ENCODE results near the gene ADRM1. TPM values are rescaled to one million over a fixed set of nuclear protein-coding genes. Genes with fewer than 3 reads are reported as not detected.

ADRM1 gene
- total and polyA plus RNA-seq, 10 of the 15 experiments (the other 5 are each of a cell fraction or from before 2014, with no cell fraction given), result 3.4 to 213 (median 95.9) TPM

DNA sequence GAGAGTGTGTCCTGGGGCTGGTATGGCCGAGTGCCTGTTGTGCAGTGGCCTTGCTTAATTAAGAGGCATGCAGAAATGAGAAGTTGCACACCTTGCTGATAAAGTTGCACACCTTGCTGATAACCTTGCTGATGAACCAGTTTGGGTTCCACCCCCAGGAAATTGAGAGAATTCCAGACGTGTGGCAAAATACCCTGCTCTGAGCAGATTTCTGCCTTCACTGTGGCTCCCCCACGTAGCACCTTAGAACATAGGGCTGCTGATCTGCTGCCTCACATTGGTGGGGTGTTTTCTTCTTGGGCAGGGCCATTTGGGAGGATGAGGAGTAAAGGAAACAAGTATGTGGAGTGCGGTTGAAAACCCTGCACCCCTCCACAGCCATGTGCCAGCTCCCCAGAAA lies 22.5 kb upstream of the ADRM1 start (continued):
- TF ChIP-seq, protein P1, sequence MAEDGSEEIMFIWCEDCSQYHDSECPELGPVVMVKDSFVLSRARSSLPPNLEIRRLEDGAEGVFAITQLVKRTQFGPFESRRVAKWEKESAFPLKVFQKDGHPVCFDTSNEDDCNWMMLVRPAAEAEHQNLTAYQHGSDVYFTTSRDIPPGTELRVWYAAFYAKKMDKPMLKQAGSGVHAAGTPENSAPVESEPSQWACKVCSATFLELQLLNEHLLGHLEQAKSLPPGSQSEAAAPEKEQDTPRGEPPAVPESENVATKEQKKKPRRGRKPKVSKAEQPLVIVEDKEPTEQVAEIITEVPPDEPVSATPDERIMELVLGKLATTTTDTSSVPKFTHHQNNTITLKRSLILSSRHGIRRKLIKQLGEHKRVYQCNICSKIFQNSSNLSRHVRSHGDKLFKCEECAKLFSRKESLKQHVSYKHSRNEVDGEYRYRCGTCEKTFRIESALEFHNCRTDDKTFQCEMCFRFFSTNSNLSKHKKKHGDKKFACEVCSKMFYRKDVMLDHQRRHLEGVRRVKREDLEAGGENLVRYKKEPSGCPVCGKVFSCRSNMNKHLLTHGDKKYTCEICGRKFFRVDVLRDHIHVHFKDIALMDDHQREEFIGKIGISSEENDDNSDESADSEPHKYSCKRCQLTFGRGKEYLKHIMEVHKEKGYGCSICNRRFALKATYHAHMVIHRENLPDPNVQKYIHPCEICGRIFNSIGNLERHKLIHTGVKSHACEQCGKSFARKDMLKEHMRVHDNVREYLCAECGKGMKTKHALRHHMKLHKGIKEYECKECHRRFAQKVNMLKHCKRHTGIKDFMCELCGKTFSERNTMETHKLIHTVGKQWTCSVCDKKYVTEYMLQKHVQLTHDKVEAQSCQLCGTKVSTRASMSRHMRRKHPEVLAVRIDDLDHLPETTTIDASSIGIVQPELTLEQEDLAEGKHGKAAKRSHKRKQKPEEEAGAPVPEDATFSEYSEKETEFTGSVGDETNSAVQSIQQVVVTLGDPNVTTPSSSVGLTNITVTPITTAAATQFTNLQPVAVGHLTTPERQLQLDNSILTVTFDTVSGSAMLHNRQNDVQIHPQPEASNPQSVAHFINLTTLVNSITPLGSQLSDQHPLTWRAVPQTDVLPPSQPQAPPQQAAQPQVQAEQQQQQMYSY (CRISPR knock-in tag; IDR thresholded peaks at IDR 0.05), result no peak

DNA sequence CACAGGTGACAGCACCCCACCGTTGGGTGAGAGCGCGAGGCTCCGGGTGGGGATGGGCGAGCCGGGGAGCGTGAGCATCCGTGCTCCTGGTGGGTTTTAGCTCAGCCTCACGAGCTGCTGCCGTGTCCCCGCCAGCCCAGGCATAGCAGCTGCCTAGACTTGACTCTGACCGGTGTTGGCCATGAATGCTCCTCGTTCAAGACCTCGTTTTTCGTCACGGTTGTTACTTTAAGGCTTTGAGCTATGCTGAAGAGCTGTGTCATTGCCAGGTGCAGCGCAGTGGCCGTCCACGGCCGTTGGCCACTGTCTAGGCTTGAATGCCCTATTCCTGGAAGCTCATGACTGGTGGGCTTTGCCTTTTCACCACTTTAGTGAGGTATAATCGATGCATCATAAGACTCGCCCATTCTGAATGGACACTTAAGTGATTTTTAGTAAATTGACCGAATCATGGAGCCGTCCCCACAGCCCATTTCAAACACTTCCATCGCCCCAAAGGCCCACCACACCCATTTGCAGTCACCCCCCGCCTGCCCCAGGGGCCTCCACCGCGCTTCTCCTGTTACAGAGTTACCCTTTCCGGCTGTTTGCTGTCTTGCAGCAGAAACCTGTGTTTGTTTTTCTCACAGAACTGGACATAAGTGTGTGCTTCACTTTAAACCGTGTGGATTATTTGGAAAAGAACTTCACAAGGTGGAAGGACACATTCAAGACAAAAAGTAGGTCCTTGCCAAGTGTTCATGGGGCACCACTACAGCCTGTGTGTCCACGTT lies 21.4 kb upstream of the ADRM1 start:
- H3K27me3 ChIP-seq (replicated peaks in 1 of 2; ENCODE audit: control insufficient read depth in 2 of 2, insufficient read depth in 2 of 2, low read length in 1 of 2), result no peaks in the 10 kb centered on the region
- FAIRE-seq (no peak), DNase-seq (ENCODE audit: low read depth, low spot score) (no peak), ATAC-seq (no peak)
- H3K9ac ChIP-seq (ENCODE audit: control insufficient read depth, insufficient read depth, low read length), result no peak overlapping the region
- WGBS (ENCODE audit: insufficient coverage, insufficient replicate concordance, low lambda C conversion rate, missing lambda C conversion rate), result 96% methylated on average over 31 of the region's 31 CpGs
- ChIA-PET CTCF (no interaction called here), RAD21 (ENCODE audit: unreplicated experiment) (no interaction called here), SMC1A (ENCODE audit: uncharacterized antibody, unreplicated experiment) (no interaction called here), POLR2A (no interaction called here)
- intact Hi-C loops (cut with micrococcal nuclease; ENCODE audit: unreplicated experiment), result no loop called here
- H3K9me3 ChIP-seq (replicated peaks; ENCODE audit: control insufficient read depth, insufficient read depth, low read length), result no peaks in the 10 kb centered on the region
- no peak for TF ChIP-seq POLR2AphosphoS2 (IDR thresholded peaks at IDR 0.05; ENCODE audit: low read depth, low read length)
- TF ChIP-seq NRF1 (conservative IDR thresholded peaks at IDR 0.05; ENCODE audit: low read depth, low read length), result no peak
- TF ChIP-seq, protein P2, sequence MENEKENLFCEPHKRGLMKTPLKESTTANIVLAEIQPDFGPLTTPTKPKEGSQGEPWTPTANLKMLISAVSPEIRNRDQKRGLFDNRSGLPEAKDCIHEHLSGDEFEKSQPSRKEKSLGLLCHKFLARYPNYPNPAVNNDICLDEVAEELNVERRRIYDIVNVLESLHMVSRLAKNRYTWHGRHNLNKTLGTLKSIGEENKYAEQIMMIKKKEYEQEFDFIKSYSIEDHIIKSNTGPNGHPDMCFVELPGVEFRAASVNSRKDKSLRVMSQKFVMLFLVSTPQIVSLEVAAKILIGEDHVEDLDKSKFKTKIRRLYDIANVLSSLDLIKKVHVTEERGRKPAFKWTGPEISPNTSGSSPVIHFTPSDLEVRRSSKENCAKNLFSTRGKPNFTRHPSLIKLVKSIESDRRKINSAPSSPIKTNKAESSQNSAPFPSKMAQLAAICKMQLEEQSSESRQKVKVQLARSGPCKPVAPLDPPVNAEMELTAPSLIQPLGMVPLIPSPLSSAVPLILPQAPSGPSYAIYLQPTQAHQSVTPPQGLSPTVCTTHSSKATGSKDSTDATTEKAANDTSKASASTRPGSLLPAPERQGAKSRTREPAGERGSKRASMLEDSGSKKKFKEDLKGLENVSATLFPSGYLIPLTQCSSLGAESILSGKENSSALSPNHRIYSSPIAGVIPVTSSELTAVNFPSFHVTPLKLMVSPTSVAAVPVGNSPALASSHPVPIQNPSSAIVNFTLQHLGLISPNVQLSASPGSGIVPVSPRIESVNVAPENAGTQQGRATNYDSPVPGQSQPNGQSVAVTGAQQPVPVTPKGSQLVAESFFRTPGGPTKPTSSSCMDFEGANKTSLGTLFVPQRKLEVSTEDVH (IDR thresholded peaks at IDR 0.05; ENCODE audit: low read depth, partially characterized antibody), result no peak
- H2AFZ ChIP-seq (ENCODE audit: control insufficient read depth, low read depth, low read length), result no peak overlapping the region
- no TSS peak for BruUV-seq (replicated peaks)
- no peaks in the 10 kb centered on the region for H4K20me1 ChIP-seq (ENCODE audit: control insufficient read depth, insufficient read depth)
- H3K27ac ChIP-seq (ENCODE audit: control insufficient read depth, insufficient read depth), result no peak overlapping the region
- in situ Hi-C loops (cut with MboI), result no loop called here
- H3K4me3 ChIP-seq, result no peak overlapping the region
- no peak overlapping the region for H3K4me2 ChIP-seq (ENCODE audit: control insufficient read depth, insufficient read depth)
- H3K79me2 ChIP-seq (ENCODE audit: control insufficient read depth, insufficient read depth, low read length), result no peaks in the 10 kb centered on the region
- peaks cover 20 to 22% of the 10 kb centered on the region in 2 experiments; a peak in 3 of 4 replicates for H3K36me3 ChIP-seq (ENCODE audit: control insufficient read depth in 2 of 2, insufficient read depth in 2 of 2, low read length in 1 of 2)
- no peaks in the 10 kb centered on the region for H3K4me1 ChIP-seq (ENCODE audit: control insufficient read depth, insufficient read depth, low read length)
